H1 (cell line): ENCODE measurements around the gene SLC37A1. TPM values are rescaled to one million over a fixed set of nuclear protein-coding genes. Genes with fewer than 3 reads are reported as not detected.

Experiments used
- CTCF ChIA-PET: fragments of 300-600 bp; sonication (Branson Sonifier 250); formaldehyde crosslinking; loops from one replicate; lab custom pipeline; 2021; ENCODE audit not compliant: partially characterized antibody; lab: Charles Lee
- POLR2A ChIA-PET: fragments of 300-600 bp; sonication (Branson Sonifier 250); formaldehyde crosslinking; loops from one replicate; lab custom pipeline; 2021; ENCODE audit warnings: inconsistent platforms; ENCODE audit not compliant: partially characterized antibody; lab: Charles Lee
- DNase-seq, 2 experiments: peaks; one replicate each; pipeline versions ENCODE4 v3.0.0 to v3.0.0-alpha.2; 2010 to 2022; ENCODE audit warnings: low spot score in 2 of 2, low read depth in 1 of 2, mixed read lengths in 1 of 2
- FAIRE-seq: peaks from 2 replicates; lab custom pipeline; 2011; peaks lifted over from hg19 to GRCh38; lab: Jason Lieb, UNC
- H2AFZ ChIP-seq: 2 replicates; pipeline ENCODE4 v1.8.1; 2012; ENCODE audit warnings: low read length, inconsistent platforms
- H2AK5ac ChIP-seq: 2 replicates; pipeline ENCODE4 v1.6.1; 2013; ENCODE audit warnings: low read depth, low read length
- H2BK120ac ChIP-seq: replicated peaks from 2 replicates; pipeline ENCODE3; 2013; ENCODE audit warnings: low read depth, low read length, inconsistent platforms
- H2BK12ac ChIP-seq: 2 replicates; pipeline ENCODE4 v1.6.1; 2013; ENCODE audit warnings: low read depth, low read length
- H2BK15ac ChIP-seq: 2 replicates; pipeline ENCODE4 v1.6.1; 2013; ENCODE audit warnings: low read length
- H2BK20ac ChIP-seq: 2 replicates; pipeline ENCODE4 v1.6.1; 2013; ENCODE audit warnings: low read length
- H2BK5ac ChIP-seq: 2 replicates; pipeline ENCODE4 v1.6.1; 2013; ENCODE audit warnings: low read depth, low read length
- H3K14ac ChIP-seq: 2 replicates; pipeline ENCODE4 v1.6.1; 2013; ENCODE audit warnings: inconsistent platforms; ENCODE audit not compliant: insufficient read length
- H3K18ac ChIP-seq: 2 replicates; pipeline ENCODE4 v1.6.1; 2013; ENCODE audit warnings: low read length; ENCODE audit errors: extremely low read depth
- H3K23ac ChIP-seq: 2 replicates; pipeline ENCODE4 v1.6.1; 2013; ENCODE audit warnings: inconsistent platforms; ENCODE audit not compliant: insufficient read length
- H3K23me2 ChIP-seq: 2 replicates; pipeline ENCODE4 v1.6.1; 2013; ENCODE audit warnings: low read depth, low read length
- H3K27ac ChIP-seq: 2 replicates; pipeline ENCODE4 v1.6.1; 2011; ENCODE audit warnings: low read depth, low read length, inconsistent platforms
- H3K27me3 ChIP-seq, 4 experiments: replicated peaks in 1 of 4; 1 replicate in 1 of 4; 2 replicates in 3 of 4; pipeline versions ENCODE4 v1.6.1 to v1.8.1; 2011 to 2013; ENCODE audit warnings: low read length in 3 of 4, mild to moderate bottlenecking in 3 of 4, inconsistent platforms in 2 of 4, mixed read lengths in 2 of 4, moderate library complexity in 1 of 4; ENCODE audit not compliant: control insufficient read depth in 3 of 4, insufficient read depth in 3 of 4; ENCODE audit errors: extremely low read depth in 1 of 4
- H3K36me3 ChIP-seq, 4 experiments: 2 replicates each; pipeline versions ENCODE4 v1.6.1 to v1.8.1; 2011 to 2013; ENCODE audit warnings: mild to moderate bottlenecking in 4 of 4, low read length in 3 of 4, moderate library complexity in 2 of 4, control low read depth in 1 of 4, inconsistent platforms in 1 of 4; ENCODE audit not compliant: insufficient read depth in 4 of 4, control insufficient read depth in 2 of 4
- H3K4ac ChIP-seq: replicated peaks from 2 replicates; pipeline ENCODE3; 2013; ENCODE audit warnings: low read length, low read depth, mixed read lengths, inconsistent platforms; ENCODE audit not compliant: insufficient read length
- H3K4me1 ChIP-seq, 4 experiments: replicated peaks in 1 of 4; 1 replicate in 1 of 4; 2 replicates in 3 of 4; pipeline versions ENCODE4 v1.6.1 to v1.8.1; 2011 to 2013; ENCODE audit warnings: low read length in 3 of 4, inconsistent platforms in 2 of 4, mixed read lengths in 1 of 4; ENCODE audit not compliant: insufficient read depth in 4 of 4, control insufficient read depth in 3 of 4
- H3K4me2 ChIP-seq, 2 experiments: 2 replicates each; pipeline versions ENCODE4 v1.6.1 to v1.8.1; 2011 to 2013; ENCODE audit warnings: low read depth in 2 of 2, low read length in 2 of 2, control low read depth in 1 of 2, inconsistent platforms in 1 of 2, mild to moderate bottlenecking in 1 of 2; ENCODE audit not compliant: insufficient read depth in 1 of 2
- H3K4me3 ChIP-seq, 4 experiments: fragments of 200-600, 300-600 bp in 1 of 4; sonication (generic), shearing (Covaris generic), sonication (Bioruptor Twin) in 1 of 4; 2 replicates each; pipeline versions ENCODE4 v1.5.1 to v1.8.1; 2011 to 2016; ENCODE audit warnings: low read length in 4 of 4, low read depth in 3 of 4, control low read depth in 2 of 4, inconsistent platforms in 2 of 4, mild to moderate bottlenecking in 2 of 4, mixed read lengths in 1 of 4, moderate library complexity in 1 of 4; ENCODE audit not compliant: insufficient read depth in 2 of 4; ENCODE audit errors: extremely low read depth in 1 of 4
- H3K56ac ChIP-seq: replicated peaks from 2 replicates; pipeline ENCODE3; 2013; ENCODE audit warnings: low read depth, mild to moderate bottlenecking, mixed read lengths, low read length, inconsistent platforms; ENCODE audit not compliant: insufficient read length
- H3K79me1 ChIP-seq: 2 replicates; pipeline ENCODE4 v1.6.1; 2013; ENCODE audit warnings: low read depth, low read length, control low read depth
- H3K79me2 ChIP-seq, 2 experiments: 2 replicates each; pipeline versions ENCODE4 v1.6.1 to v1.8.1; 2012 to 2013; ENCODE audit warnings: low read length in 2 of 2, mild to moderate bottlenecking in 2 of 2, inconsistent platforms in 1 of 2; ENCODE audit not compliant: insufficient read depth in 2 of 2, control insufficient read depth in 1 of 2
- H3K9ac ChIP-seq, 4 experiments: replicated peaks in 1 of 4; 1 replicate in 1 of 4; 2 replicates in 3 of 4; pipeline versions ENCODE4 v1.6.1 to v1.8.1; 2011 to 2013; ENCODE audit warnings: low read depth in 3 of 4, low read length in 3 of 4, control low read depth in 2 of 4, mild to moderate bottlenecking in 2 of 4, moderate library complexity in 2 of 4, inconsistent platforms in 1 of 4; ENCODE audit errors: extremely low read depth in 1 of 4
- H3K9me3 ChIP-seq, 2 experiments: 2 replicates each; pipeline versions ENCODE4 v1.6.1 to v1.8.1; 2012 to 2013; ENCODE audit warnings: mild to moderate bottlenecking in 2 of 2, moderate library complexity in 2 of 2, control low read depth in 1 of 2, inconsistent platforms in 1 of 2, low read depth in 1 of 2, low read length in 1 of 2, mixed read lengths in 1 of 2; ENCODE audit not compliant: insufficient read depth in 2 of 2
- H4K20me1 ChIP-seq, 2 experiments: replicated peaks in 1 of 2; 2 replicates each; pipeline versions ENCODE3 to v1.8.1; 2011 to 2013; ENCODE audit warnings: inconsistent platforms in 2 of 2, low read length in 2 of 2, mild to moderate bottlenecking in 1 of 2; ENCODE audit not compliant: insufficient read depth in 2 of 2, control insufficient read depth in 1 of 2
- H4K5ac ChIP-seq: 2 replicates; pipeline ENCODE4 v1.6.1; 2013; ENCODE audit warnings: low read length, low read depth, mixed read lengths, inconsistent platforms; ENCODE audit not compliant: insufficient read length
- H4K8ac ChIP-seq: 2 replicates; pipeline ENCODE4 v1.8.0; 2013; ENCODE audit warnings: mild to moderate bottlenecking, moderate library complexity, low read length, inconsistent platforms; ENCODE audit not compliant: insufficient read depth; ENCODE audit errors: extremely low read depth
- H4K91ac ChIP-seq: replicated peaks from 2 replicates; pipeline ENCODE3; 2013; ENCODE audit warnings: low read length, mixed read lengths, inconsistent platforms; ENCODE audit not compliant: insufficient read length
- FOSL1 ChIP-seq: IDR thresholded peaks from 2 replicates; pipeline ENCODE4 v1.6.1; 2011; ENCODE audit warnings: mild to moderate bottlenecking, low read depth, low read length, moderate library complexity; ENCODE audit not compliant: insufficient read depth
- GABPA ChIP-seq: IDR thresholded peaks from 2 replicates; pipeline ENCODE4 v1.6.1; 2011; ENCODE audit warnings: mild to moderate bottlenecking, low read length, moderate library complexity, borderline replicate concordance; ENCODE audit not compliant: insufficient read depth
- KDM1A ChIP-seq: fragments of 200-600, 300-600 bp; sonication (generic); IDR thresholded peaks from 2 replicates; pipeline ENCODE4 v1.7.1; 2016; ENCODE audit warnings: mild to moderate bottlenecking, low read length, borderline replicate concordance
- KDM4A ChIP-seq: IDR thresholded peaks from one replicate; pipeline ENCODE4 v1.7.1; 2012; ENCODE audit warnings: low read depth, mild to moderate bottlenecking, moderate library complexity, low read length, inconsistent platforms; ENCODE audit not compliant: severe bottlenecking
- MAFK ChIP-seq: IDR thresholded peaks from 2 replicates; pipeline ENCODE4 v1.6.1; 2012; ENCODE audit warnings: low read depth, mild to moderate bottlenecking, improper control_type of control experiment, low read length
- RAD21 ChIP-seq, 2 experiments: IDR thresholded peaks in 1 of 2; conservative IDR thresholded peaks in 1 of 2; 2 replicates each; pipeline ENCODE4 v1.6.1; 2011; ENCODE audit warnings: low read depth in 2 of 2, low read length in 2 of 2, improper control_type of control experiment in 1 of 2, inconsistent platforms in 1 of 2, mild to moderate bottlenecking in 1 of 2, moderate library complexity in 1 of 2
- RNF2 ChIP-seq: fragments of 200-900, 300-1000 bp; sonication (generic); IDR thresholded peaks from 2 replicates; pipeline ENCODE4 v1.7.1; 2016; ENCODE audit warnings: borderline replicate concordance, low read depth, mild to moderate bottlenecking, antibody characterized with exemption, low read length; ENCODE audit not compliant: poor library complexity, severe bottlenecking; ENCODE audit errors: missing control alignments
- RXRA ChIP-seq: IDR thresholded peaks from 2 replicates; pipeline ENCODE4 v1.6.1; 2011; ENCODE audit warnings: low read depth, mild to moderate bottlenecking, low read length, moderate library complexity; ENCODE audit not compliant: insufficient read depth
- SIRT6 ChIP-seq: IDR thresholded peaks from one replicate; pipeline ENCODE4 v1.7.1; 2012; ENCODE audit warnings: low read length, inconsistent platforms
- SP2 ChIP-seq: IDR thresholded peaks from 2 replicates; pipeline ENCODE4 v1.6.1; 2012; ENCODE audit warnings: mild to moderate bottlenecking, low read length, inconsistent platforms
- SP4 ChIP-seq: IDR thresholded peaks from 2 replicates; pipeline ENCODE4 v1.6.1; 2012; ENCODE audit warnings: low read length, inconsistent platforms
- SRF ChIP-seq: IDR thresholded peaks from 2 replicates; pipeline ENCODE4 v1.6.1; 2011; ENCODE audit warnings: mild to moderate bottlenecking, low read depth, low read length, moderate library complexity
- TAF1 ChIP-seq: IDR thresholded peaks from 2 replicates; pipeline ENCODE4 v1.6.1; 2011; ENCODE audit warnings: mild to moderate bottlenecking, low read depth, low read length
- TAF7 ChIP-seq: optimal IDR thresholded peaks from 2 replicates; pipeline ENCODE3; 2011; ENCODE audit warnings: low read depth, mild to moderate bottlenecking, inconsistent platforms, low read length, moderate library complexity, borderline replicate concordance
- WGBS, 2 experiments: shearing (Covaris generic) in 1 of 2; methylation state at CpG; one replicate each; pipeline versions ENCODE4 v1.1.6 to v1.1.7; 2013 to 2015; ENCODE audit warnings: low lambda C conversion rate in 2 of 2, mixed read lengths in 2 of 2, inconsistent platforms in 1 of 2, low coverage in 1 of 2, missing lambda C conversion rate in 1 of 2; ENCODE audit not compliant: insufficient replicate concordance in 2 of 2, insufficient coverage in 1 of 2, insufficient read length in 1 of 2; ENCODE audit errors: extremely low coverage in 1 of 2, missing lambda C conversion rate in 1 of 2; 5-methylcytosine and 5-hydroxymethylcytosine counted together
- polyA plus RNA-seq, 7 experiments: library from polyadenylated mRNA; depleted of rRNA in 3 of 7; stranded (reverse) in 5 of 7; unstranded in 2 of 7; fragments of >200 nt in 5 of 7; fragments of 200-250 nt in 2 of 7; gene quantifications; 1 replicate in 5 of 7; 2 replicates in 1 of 7; 4 replicates in 1 of 7; pipeline versions ENCODE4 v1.2.1 to v1.2.3, GENCODE V29; 2011 to 2013; ENCODE audit warnings: missing spikeins in 2 of 7, mixed read lengths in 2 of 7
- total RNA-seq: library from RNA; stranded (reverse); fragmentation: NEBNext Ultra II Directional; extraction: Animal tissue kit (Norgen Biotek cat#: 25700); gene quantifications from 2 replicates; pipeline ENCODE4 v1.2.1, GENCODE V29; 2021

Gene SLC37A1
- total and polyA plus RNA-seq, 2 of the 8 experiments (the other 6 are each of a cell fraction or from before 2014, with no cell fraction given): 15.6 to 30.9 TPM

DNA sequence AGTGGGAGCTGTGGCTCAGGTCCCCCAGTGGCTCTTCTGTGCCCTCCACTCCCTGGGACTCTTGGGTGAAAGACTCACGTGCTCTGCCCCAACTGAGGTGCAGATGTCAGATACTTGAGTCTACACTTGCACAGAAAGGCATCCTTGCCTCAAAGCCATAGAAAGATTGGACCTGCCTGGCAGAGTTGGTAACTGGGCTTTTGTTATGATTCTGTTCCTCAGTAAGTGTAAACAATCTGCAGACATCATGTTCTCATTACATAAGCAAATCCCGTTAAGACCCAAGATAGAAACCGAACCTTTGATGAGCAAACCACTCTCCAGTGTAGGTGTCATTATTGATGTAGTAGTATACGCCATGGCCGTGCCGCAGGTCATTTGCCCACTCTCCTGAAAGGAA, 27.6 kb upstream of the SLC37A1 start:
- DNase-seq (no peak), FAIRE-seq (no peak)
- Histone ChIP-seq H2AFZ (no peak overlapping the region), H2BK20ac (no peak overlapping the region), H4K20me1 (no peaks in the 10 kb centered on the region), H3K4me3 (no peak overlapping the region), H3K14ac (no peak overlapping the region), H3K23me2 (peaks cover 3% of the 10 kb centered on the region; the same call in 1 of the 2 replicates), H3K27ac (no peak overlapping the region), H2BK15ac (no peak overlapping the region), H3K9ac (no peak overlapping the region), H3K36me3 (no peaks in the 10 kb centered on the region), H3K79me2 (no peaks in the 10 kb centered on the region), H3K18ac (no peak overlapping the region), H2BK5ac (no peak overlapping the region), H4K91ac (no peak overlapping the region), H3K9me3 (no peaks in the 10 kb centered on the region), H2BK12ac (no peak overlapping the region), H3K4me2 (no peak overlapping the region), H3K79me1 (no peaks in the 10 kb centered on the region), H3K4ac (no peak overlapping the region), H3K4me1 (no peaks in the 10 kb centered on the region), H2BK120ac (no peak overlapping the region), H4K5ac (no peak overlapping the region), H4K8ac (no peak overlapping the region), H3K56ac (no peak overlapping the region), H3K23ac (no peak overlapping the region), H3K27me3 (no peaks in the 10 kb centered on the region; a peak in 1 of 7 replicates), H2AK5ac (no peak overlapping the region)
- ChIA-PET CTCF (interaction anchor here (0.8 to 1.1 kb wide), 2 partner anchors 10 to 63 kb away, joined by 3 to 4 read pairs; partner anchors contain the start of gene RSPH1), POLR2A (interaction anchor here (1.0 kb wide), 1 partner anchor 28 kb away, joined by 3 read pairs; the partner anchor contains the start of gene SLC37A1)
- 91% methylated on average over 6 of the region's 6 CpGs; no CpG with 5 or more reads in 1 of the 2 experiments for WGBS, 2 experiments
- TF ChIP-seq SP4: no peak
- TF ChIP-seq TAF1: no peak
- TF ChIP-seq SP2: no peak
- no peak for TF ChIP-seq RNF2
- TF ChIP-seq SIRT6: no peak
- TF ChIP-seq GABPA: no peak
- no peak for TF ChIP-seq RXRA
- no peak for TF ChIP-seq KDM4A
- no peak for TF ChIP-seq SRF
- no peak for TF ChIP-seq FOSL1
- TF ChIP-seq KDM1A: no peak
- TF ChIP-seq TAF7: no peak
- TF ChIP-seq RAD21 (IDR thresholded peaks at IDR 0.05 in 1 of 2, conservative IDR thresholded peaks at IDR 0.05 in 1 of 2; ENCODE audit: low read depth in 2 of 2, low read length in 2 of 2): no peak
- TF ChIP-seq MAFK: no peak
